GM18868 (cell line): Measurements from ENCODE around the gene GFOD1.

Experiments
- ATAC-seq: cut with Tn5 transposase; IDR thresholded peaks from one replicate; pipeline ENCODE4 v1.9.1; 2021; ENCODE audit warnings: mild to moderate bottlenecking, moderate library complexity; ENCODE audit not compliant: unreplicated experiment

Gene GFOD1

DNA sequence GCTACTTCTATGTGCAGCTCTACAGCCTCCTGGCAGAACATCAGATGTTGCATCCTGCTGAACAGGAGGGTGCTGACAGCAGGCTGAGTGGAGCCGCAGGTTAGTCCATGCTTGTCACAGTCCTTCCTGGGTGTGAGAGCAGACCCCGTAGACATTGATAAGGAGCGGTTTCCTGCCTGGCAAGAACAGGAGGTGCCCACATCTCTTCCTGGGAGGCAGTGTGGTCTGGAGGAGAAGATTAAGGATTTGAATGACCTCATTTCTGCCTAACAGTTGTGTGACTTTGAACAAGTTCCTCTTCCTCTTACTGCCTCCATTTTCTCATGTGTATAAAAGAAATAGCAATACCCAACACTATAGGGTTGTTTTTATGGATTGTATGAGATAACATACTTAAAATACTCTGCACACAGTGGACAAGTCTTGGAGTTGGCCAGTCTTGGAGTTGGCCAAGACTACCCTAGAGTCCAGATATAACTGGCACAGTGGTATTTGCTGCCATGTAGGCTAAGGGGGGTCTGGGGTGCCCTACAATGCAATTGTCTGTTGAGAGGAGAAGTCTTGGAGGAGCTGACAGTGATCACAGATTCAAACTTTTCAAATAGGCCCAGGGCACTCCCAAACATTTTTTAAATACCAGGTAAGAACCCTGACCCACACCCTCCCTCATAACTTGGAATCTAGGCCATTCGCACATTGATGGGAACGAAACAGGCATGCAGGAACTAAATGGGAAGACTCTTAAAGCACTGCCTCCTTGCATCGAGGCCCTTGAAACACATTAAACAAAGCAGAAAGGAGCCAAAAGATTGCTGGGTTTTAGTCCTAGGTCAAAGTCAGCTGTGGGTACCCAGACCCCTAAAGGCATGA is 126.5 kb downstream of the GFOD1 start:
- ATAC-seq, result no peak

DNA sequence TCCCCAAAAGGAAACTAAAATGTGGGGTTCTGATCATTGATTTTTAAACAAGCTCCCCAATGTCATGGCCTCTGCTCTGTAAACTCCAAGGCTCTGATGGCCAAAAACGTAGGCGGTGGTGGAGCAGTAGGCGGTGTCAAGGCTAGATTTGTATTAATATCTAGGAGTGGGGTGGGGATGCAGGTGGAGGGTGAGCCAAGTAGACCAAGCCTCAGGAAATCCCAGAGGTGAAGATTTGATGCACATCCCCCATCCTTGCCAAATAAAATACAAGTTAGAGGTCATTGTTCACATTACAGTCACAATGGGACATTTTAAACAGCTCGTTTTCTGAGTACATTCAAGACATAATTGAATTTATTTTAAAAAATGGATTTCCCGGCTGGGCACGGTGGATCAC is 128.1 kb downstream of the GFOD1 start:
- no peak for ATAC-seq

DNA sequence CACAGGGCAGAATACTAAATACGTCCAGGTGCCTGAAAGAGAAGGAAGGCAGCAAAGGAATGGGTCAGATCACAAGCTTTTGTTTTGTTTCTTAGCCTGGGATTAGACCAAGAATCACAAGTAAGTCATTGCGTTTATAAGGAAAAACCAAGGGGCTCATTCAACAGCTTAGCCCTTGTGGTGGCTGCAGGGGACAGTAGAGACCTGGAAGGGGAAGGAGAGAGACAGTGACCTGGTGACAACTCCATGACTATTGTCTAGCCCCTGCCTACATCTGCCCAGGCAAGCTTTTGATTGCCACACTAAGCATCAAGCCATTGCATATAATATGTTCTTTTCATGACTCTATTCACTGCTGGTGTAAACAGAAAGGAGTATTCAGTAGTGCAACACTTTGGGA is 128.9 kb downstream of the GFOD1 start:
- ATAC-seq, result no peak

DNA sequence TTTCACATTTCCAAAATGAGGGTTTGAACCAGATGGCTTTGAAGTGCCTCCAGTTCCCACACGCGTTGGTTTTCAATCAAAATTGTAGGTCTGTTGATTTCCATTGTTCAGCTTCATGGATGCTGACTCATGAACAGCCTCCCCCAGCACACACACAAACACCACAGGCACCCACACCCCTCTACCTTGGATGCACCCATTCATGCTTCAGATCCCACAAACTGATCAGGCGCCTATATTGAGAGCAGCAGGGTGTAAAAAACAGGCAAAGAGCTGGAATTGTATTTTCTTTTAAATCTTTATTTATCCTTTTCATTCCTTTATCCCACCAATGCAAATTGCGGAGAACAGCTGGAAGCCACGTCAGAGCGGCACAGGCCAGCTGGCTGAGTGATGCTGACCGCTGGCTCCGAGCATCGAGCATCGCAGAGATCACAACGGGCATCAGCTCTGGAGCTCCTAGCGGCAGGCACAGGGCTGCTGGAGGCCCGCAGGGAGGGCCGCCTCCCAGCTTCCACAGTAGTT is 129.8 kb downstream of the GFOD1 start:
- ATAC-seq, result no peak

DNA sequence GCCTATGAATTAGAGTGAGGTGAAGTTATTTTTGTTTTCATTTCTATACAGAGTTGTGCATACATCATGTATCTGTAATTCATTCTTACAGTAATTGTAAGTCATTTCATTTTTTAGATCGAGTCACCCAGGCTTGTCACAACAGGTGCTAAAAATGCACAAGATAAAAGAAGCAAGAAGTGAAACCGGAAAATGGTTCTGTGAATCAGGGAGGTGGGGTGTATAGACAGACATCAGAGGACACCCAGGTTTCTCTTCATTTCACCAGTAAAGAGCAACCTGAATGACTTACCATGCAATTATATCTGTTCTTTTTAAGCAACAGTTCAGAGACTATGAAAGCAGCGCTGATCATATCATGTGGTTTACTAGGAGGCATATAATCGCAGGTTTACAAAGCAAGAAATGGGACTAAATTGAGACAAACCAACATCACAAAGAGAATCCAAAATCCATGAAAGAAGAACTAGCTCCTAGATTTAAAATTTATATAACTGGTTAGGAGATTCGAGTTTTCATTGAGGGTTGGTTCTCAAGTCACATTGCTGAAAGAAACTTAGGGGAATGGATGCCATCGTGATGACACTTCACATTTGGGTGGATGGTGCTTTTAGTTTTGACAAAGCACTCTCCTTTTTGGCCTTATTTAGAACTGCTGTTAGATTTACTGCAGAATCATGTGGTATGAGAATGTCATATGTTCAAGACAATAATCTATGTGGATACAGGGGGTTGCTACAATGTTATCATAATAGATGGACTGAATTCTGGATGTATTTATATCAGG is 131.2 kb downstream of the GFOD1 start:
- peak; percentile 92 for ATAC-seq

DNA sequence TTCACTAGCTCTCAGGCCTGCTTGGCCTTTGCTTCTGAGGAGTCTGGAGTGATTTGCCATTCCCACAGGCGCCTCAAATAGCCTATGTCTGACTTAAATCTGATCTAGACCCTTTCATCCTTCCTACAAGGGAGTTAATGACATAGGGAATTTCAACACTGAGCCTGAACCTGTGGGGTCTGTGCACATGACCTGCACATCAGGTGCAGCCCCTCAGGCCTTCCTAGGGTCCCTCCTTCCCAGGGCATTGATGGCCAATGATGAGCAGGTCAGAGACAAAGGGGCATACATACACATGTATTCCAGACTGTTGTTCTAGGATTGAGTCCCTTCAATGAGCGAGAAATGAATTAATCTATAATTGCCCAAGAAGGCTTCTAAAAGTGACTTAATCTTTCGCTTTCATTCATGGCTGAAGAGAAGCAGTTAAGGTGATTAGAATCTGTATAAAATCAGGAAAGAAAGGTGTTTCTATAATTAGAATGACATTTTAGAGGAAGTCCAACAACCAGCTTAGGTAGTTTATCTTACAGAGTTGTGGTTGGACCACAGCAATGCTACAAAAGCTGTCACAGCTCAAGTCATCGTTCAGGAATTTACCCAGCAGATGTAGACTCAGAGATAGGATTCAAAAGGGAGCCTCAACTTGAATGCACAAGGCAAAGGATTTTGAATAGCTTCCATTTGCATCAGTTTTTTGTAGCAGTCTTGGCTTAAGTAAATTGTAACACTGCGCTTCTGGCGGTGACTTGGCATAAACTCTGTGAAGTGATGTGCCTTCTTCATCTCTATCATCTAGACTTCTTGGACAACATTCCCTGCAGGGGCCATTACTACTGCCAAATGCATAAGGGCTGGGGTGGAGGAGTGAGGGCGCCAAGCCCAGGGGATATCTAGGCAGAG is 132.1 kb downstream of the GFOD1 start:
- ATAC-seq, result peak; percentile 47

DNA sequence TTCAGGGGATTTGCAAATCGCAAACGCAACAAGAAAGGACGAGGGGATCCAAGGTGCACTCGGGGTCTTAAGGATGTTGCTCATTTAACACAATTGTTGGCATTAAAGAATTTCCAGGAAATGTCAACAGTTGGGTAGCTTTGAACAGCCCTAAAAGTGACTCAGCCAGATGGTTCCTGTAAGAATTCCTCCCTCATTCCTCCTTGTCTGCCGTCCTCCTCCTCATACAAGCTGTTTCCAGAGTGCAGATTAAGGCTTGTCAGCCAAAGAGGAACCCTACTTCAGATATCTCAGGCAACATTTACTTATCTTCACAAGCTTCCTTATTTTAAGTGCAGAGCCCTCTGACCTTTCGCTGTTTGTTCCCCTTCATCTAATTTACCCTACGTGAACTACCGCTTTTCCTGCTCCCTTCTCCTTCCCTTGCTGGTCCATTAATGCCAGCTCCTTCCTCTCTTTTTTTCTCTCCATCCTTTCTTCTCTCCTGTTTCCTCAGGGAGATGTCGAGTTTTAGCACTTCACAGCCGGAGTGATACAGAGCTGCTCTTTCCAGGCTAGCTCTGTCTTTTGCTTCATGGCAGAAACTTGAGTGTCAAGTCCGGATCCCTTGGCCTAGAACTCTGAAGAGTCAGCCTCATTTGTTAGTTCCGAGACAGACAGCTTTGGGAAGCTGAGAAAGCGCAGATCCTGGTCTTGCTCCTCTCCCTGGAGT is 132.9 kb downstream of the GFOD1 start:
- no peak for ATAC-seq

DNA sequence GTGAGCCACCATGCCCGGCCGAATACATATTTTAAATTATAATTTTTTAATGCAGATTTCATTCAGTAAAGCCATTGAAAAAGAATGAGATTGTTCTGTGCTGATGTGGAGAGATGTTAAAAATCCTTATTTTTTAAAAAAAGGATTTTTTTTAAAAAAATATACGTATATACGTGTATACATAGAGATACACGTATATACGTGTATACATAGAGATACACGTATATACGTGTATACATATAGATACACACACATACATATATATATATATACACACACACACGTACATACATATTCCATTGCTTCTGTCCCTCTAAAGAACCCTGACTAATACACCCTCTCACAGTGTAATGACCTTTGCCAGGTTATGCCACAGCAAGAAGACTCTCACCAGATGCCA is 135.2 kb downstream of the GFOD1 start:
- no peak for ATAC-seq

DNA sequence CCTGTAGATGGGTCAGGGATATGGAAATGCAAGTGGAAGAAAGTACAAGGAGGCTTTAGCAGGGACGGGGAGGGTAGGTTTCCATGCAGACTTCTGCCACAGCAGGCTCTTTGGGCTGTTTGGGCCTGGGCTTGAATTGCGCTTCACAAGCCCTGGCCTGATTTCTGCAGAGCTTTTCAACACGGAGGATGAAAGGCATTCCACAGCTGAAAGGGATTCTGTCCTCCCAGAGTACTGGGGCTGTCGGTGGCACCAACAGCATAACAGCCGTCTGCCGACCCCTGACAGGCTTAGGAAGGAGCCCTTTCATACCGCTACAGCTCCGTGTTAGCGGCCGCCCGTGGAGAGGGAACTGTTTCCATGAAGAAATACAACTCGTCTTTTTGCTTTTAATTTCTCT is 136.1 kb downstream of the GFOD1 start:
- no peak for ATAC-seq

DNA sequence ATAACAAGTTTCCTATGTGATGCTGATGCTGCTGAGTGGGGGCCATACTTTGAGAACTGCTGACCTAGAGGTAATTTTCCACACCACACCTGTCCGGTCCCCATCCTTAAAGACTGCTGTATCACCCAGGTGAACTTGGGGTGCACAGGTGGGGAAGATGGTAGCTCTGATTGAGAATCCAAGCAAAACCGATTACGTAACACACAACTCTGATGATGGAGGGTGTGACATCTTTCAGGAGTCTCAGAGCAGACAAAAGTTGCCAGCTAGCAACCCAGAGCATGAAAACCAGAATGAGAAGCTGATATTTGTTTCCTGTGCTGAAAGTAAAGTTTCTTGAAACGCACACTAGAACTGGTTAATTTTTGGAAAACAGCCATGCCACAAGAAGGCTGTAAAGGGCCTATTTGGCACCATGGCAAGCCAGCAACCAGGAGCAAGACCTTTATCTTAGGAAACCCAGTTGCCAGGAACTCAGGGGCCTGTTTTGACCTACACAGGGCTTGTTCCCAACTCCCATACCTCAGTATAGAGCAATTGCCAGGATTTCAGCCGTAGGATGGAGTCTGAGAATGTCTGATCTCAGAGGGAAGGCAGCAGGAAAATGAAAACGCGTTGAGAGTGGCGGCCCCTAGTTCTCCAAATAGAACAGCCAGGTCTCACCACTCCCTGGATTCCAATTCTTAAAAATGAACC is 137.4 kb downstream of the GFOD1 start:
- no peak for ATAC-seq

DNA sequence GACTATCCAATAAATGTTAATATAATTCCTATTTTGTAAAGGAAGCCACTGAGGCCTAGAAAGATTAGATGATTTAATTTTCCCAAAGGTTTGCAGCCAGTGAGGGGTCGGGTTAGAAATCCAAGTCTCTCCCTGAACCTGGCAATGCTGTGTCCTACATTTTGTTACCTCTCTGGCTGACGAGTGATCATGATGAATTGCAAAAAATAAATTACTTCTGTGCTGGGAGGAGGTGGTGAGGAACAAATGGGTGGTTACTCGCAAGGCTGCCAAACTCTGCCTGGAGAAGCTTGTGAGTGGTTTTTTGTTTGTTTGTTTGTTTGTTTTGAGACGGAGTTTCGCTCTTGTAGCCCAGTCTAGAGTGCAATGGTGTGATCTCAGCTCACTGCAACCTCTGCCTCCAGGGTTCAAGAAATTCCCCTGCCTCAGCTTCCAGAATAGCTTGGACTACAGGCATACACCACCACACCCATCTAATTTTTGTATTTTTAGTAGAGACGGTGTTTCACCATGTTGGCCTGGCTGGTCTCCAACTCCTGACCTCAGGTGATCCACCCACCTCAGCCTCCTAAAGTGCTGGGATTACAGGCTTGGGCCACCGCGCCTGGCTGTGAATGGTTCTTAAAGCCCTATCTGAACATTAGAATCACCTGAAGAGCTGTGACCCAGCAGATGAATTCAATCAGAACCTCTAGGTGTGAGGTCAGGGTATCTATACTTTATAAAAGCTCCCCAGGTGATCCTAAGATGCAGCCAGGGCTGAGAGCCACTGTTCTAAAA is 138.9 kb downstream of the GFOD1 start:
- no peak for ATAC-seq

DNA sequence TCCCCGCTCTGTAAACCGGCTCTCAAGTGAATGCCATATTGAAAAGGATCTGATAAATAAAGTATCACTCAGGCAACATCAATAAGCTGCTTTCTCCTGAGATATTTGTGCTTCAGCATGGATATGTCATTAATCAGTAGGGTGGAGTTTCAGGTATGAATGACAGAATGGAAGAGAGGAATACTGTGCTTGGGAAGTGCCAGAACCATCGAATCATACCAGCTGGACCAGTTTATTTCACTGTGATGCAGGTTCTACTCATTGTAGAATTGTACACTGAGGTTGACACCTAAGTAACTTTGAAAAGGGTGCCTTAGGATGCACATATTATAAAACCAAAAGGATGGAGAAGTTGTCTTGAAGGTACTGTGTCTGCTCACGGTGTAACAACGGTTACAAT is 141.2 kb downstream of the GFOD1 start:
- ATAC-seq, result no peak

DNA sequence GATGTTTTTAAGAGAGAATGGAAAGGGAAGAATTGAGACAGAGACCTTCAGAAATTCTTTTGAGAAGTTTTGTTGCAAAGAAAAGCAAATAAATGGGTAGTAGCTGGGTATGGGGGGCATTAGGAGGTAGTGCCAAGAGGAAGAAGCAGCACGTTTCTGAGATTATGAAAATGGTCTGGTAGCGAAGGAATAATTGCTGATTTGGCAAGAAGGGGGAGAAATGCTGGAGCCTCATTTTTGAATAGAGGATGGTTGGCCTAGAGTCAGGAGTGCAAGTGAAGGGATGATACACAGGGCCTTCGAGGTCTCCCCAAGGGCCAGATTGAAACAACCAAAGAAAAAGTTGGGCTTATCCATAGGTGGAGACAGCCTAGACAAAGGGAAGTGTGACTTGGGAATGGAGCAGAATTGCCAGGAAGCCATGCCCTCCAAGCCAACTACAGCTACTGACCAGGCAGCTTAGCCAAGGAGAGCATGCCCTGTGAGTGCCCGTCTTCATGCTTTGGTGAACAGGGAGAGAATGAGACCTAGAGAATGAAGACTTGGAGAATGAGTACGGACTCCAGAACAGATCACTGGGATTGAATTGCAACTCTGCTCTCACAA is 144.9 kb downstream of the GFOD1 start:
- ATAC-seq, result no peak

DNA sequence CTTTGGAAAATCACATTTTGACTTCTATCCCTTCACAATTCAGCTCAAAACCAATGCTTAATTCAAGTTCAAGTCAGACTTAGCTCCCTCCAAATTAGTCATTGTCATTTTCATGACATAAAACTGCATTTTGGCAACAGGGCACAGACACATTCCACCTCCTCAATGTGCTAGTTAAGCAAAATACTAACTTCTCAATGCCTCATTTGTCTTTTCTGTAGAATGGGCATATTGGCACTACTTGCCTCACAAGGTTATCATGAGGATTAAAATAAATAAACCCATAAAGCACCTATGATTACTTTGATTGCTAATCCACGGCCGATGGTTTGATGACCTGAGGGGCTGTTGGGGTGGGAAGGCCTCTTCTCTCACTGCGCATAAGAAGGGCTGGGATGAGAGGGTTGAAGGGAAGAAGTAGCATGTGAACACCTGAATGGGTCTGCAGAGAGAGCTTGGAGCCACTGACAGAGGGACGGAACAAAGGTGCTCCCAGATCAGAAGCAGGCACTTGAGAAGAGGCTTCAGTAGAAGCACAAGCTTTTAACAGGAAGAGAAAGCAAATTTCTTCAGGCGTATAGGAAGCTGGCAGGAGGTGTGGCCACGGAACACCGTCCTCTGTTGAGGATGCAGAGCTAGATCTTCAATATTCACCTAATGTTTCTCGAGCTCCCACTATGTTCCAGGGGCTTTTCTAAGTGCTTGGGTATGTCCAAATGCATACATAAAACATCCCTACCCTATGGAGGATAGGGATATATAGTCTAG is 147.4 kb downstream of the GFOD1 start:
- ATAC-seq, result no peak

DNA sequence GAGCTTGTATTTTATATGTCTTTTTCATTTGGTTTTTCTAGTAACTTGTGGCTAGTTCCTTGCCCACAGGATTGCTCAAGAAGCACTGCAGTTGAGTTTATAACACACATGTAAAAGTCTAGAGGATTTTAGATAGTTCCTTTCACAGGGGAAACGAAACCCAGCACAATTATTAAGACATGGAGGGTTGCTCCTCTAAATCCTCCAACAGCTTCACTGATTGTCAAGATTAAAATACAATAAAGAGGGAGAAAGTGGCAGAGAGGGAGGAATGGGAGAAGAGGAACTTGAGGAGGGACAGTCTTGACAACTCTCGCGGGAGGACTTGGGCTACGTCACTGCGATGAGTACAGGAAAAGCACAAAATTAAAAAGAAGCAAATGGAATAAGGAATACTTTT is 149.4 kb downstream of the GFOD1 start:
- ATAC-seq, result no peak

DNA sequence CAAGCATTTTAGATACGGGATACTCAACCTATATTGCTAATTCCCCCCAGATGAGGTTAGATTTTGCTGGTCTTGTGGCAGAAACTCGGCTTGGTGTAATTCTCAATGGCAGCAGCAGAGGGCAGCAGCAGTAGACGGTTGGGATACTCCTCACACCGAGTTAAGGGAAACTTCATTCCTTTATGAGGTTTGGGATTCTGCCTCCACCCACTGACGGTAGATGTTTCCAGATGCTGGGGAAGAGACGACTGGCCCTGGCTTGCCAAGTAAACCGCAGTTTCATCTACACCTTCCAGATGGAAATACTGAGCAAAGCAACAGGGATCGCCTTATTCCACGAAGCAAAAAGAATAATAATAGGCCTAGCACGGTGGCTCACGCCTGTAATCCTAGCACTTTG is 150.8 kb downstream of the GFOD1 start:
- no peak for ATAC-seq

DNA sequence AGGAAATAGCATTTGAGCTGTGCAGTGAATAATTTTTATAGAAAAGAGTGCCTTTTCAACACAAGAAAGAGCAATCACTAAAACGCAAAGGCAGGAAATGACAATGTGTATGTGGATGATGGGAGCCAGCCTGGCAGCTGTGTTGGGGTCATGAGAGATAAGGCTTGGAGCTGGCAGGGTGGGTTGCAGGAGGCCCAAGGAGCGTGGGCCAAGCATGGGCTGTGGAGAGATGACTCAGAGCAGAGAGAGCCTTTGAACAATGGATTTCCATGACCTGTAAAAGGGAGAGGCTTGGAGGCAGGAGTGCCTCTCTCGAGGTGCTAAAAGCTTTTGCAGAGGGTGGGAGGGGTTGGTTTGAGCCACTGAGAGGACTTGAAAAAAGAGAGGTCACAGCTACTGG is 152.4 kb downstream of the GFOD1 start:
- no peak for ATAC-seq

DNA sequence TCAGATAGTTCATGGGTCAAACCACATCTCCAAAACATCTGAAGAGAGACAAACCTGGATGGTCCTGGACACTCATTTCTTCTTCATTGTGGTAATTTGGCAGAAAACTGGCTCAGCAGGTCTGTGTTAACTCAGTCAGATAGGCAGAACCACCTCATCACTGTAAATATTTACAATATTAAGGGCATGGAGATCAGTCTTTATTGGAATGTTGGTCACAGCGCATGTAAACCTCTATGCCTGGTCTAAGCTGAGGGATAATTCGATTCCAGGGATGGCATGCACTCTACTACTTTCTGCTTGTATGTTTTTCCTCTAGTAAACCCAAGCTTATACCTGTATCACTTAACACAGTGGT is 155.1 kb downstream of the GFOD1 start:
- no peak for ATAC-seq
